Measurements from ENCODE around the gene NAT14. TPM values are rescaled to one million over a fixed set of nuclear protein-coding genes. Genes with fewer than 3 reads are reported as not detected.

NAT14 gene
- total and polyA plus RNA-seq, 2 donors (not counting 3 experiments of a cell fraction or from before 2014, with no cell fraction given), result 39.1 to 44.7 TPM

- no peak overlapping the region for H3K4me2 ChIP-seq (ENCODE audit: insufficient read depth, low read length)
- DNase-seq (ENCODE audit: low read depth, low spot score) (no peak), FAIRE-seq (no peak)
- H3K27me3 ChIP-seq (ENCODE audit: control insufficient read depth in 2 of 2, insufficient read depth in 2 of 2, low read length in 2 of 2), result peaks cover 0 to 1% of the 10 kb centered on the region in 2 experiments
- H2AFZ ChIP-seq (ENCODE audit: low read depth, low read length), result no peak overlapping the region
- intact Hi-C loops (cut with micrococcal nuclease), result loop anchor here (1.0 to 2.0 kb wide), 4 partner anchors 18 to 364 kb away; no protein-coding TSS in a partner anchor
- no peaks in the 10 kb centered on the region for H3K9me3 ChIP-seq (replicated peaks; ENCODE audit: control insufficient read depth, insufficient read depth, low read length)
- H3K4me3 ChIP-seq (replicated peaks in 1 of 3; ENCODE audit: insufficient read depth in 1 of 3, low read depth in 1 of 3, low read length in 3 of 3), result no peak overlapping the region
- no peak overlapping the region for H3K9ac ChIP-seq (replicated peaks; ENCODE audit: extremely low read depth, insufficient read depth, low read length)
- H3K9me1 ChIP-seq (replicated peaks; ENCODE audit: control insufficient read depth, extremely low read depth, insufficient read depth, low read length), result no peaks in the 10 kb centered on the region
- ChIA-PET POLR2A (no interaction called here), CTCF (interaction anchor here (0.6 to 5.4 kb wide), 13 partner anchors 10 to 417 kb away, joined by 3 to 298 read pairs (median 14); partner anchors contain the start of genes NAT14, SSC5D, ZNF628 and ZNF865)
- BruUV-seq (replicated peaks), result no TSS peak
- dilution Hi-C loops (cut with MboI; ENCODE audit: extremely low pct_ligation_motif_present, low sequenced_read_pairs), result no loop called here
- H3K79me2 ChIP-seq (ENCODE audit: control insufficient read depth, insufficient read depth, low read length), result no peaks in the 10 kb centered on the region
- TF ChIP-seq FOS (IDR thresholded peaks at IDR 0.05; ENCODE audit: borderline replicate concordance, insufficient read depth, low read length), result no peak
- no peak for TF ChIP-seq MYC (IDR thresholded peaks at IDR 0.05; ENCODE audit: low read depth, low read length)
- TF ChIP-seq POLR2AphosphoS5 (IDR thresholded peaks at IDR 0.05; ENCODE audit: insufficient read depth, low read depth, low read length), result no peak
- TF ChIP-seq POLR2A (IDR thresholded peaks at IDR 0.05; ENCODE audit: low read depth, low read length), result no peak
- TF ChIP-seq GATA2 (IDR thresholded peaks at IDR 0.05; ENCODE audit: insufficient read depth, insufficient read length, low read depth, low read length), result no peak
- TF ChIP-seq JUN (IDR thresholded peaks at IDR 0.05; ENCODE audit: borderline replicate concordance, insufficient read depth, insufficient read length, low read depth), result no peak
- TF ChIP-seq EZH2 (IDR thresholded peaks at IDR 0.05; ENCODE audit: borderline replicate concordance, low read depth, low read length, severe bottlenecking), result no peak
- TF ChIP-seq MAX (IDR thresholded peaks at IDR 0.05; ENCODE audit: insufficient read depth, insufficient read length), result no peak
- no peaks in the 10 kb centered on the region for H3K36me3 ChIP-seq (ENCODE audit: control insufficient read depth in 2 of 2, extremely low read depth in 1 of 2, insufficient read depth in 2 of 2, low read length in 2 of 2)
- H3K4me1 ChIP-seq (ENCODE audit: control insufficient read depth, extremely low read depth, insufficient read depth, low read length), result no peaks in the 10 kb centered on the region
- no peaks in the 10 kb centered on the region for H4K20me1 ChIP-seq (replicated peaks; ENCODE audit: control insufficient read depth, extremely low read depth, insufficient read depth, low read length)
- no peak overlapping the region for H3K27ac ChIP-seq (ENCODE audit: insufficient read depth, low read depth, low read length)
Observed at GRCh38 chr19:55504981-55505380, 20.0 kb downstream of the NAT14 start.

GRCh38 chr19:55508120-55508519, 23.1 kb downstream of the NAT14 start:
- no peaks in the 10 kb centered on the region for H3K9me1 ChIP-seq (replicated peaks; ENCODE audit: control insufficient read depth, extremely low read depth, insufficient read depth, low read length)
- no peaks in the 10 kb centered on the region for H3K36me3 ChIP-seq (ENCODE audit: control insufficient read depth in 2 of 2, extremely low read depth in 1 of 2, insufficient read depth in 2 of 2, low read length in 2 of 2)
- H3K4me2 ChIP-seq (ENCODE audit: insufficient read depth, low read length), result no peak overlapping the region
- BruUV-seq (replicated peaks), result no TSS peak
- TF ChIP-seq JUN (IDR thresholded peaks at IDR 0.05; ENCODE audit: borderline replicate concordance, insufficient read depth, insufficient read length, low read depth), result no peak
- TF ChIP-seq EZH2 (IDR thresholded peaks at IDR 0.05; ENCODE audit: borderline replicate concordance, low read depth, low read length, severe bottlenecking), result no peak
- TF ChIP-seq MYC (IDR thresholded peaks at IDR 0.05; ENCODE audit: low read depth, low read length), result no peak
- no peak for TF ChIP-seq POLR2AphosphoS5 (IDR thresholded peaks at IDR 0.05; ENCODE audit: insufficient read depth, low read depth, low read length)
- no peak for TF ChIP-seq FOS (IDR thresholded peaks at IDR 0.05; ENCODE audit: borderline replicate concordance, insufficient read depth, low read length)
- TF ChIP-seq MAX (IDR thresholded peaks at IDR 0.05; ENCODE audit: insufficient read depth, insufficient read length), result no peak
- no peak for TF ChIP-seq CTCF (IDR thresholded peaks at IDR 0.05; ENCODE audit: extremely low read depth in 1 of 2, insufficient read depth in 1 of 2, low read depth in 1 of 2, low read length in 2 of 2)
- no peak for TF ChIP-seq GATA2 (IDR thresholded peaks at IDR 0.05; ENCODE audit: insufficient read depth, insufficient read length, low read depth, low read length)
- no peak overlapping the region for H3K27ac ChIP-seq (ENCODE audit: insufficient read depth, low read depth, low read length)
- intact Hi-C loops (cut with micrococcal nuclease), result no loop called here
- DNase-seq (ENCODE audit: low read depth, low spot score) (no peak), FAIRE-seq (no peak)
- H3K9ac ChIP-seq (replicated peaks; ENCODE audit: extremely low read depth, insufficient read depth, low read length), result no peak overlapping the region
- H3K4me3 ChIP-seq (replicated peaks in 1 of 3; ENCODE audit: insufficient read depth in 1 of 3, low read depth in 1 of 3, low read length in 3 of 3), result no peak overlapping the region
- no peaks in the 10 kb centered on the region for H3K9me3 ChIP-seq (replicated peaks; ENCODE audit: control insufficient read depth, insufficient read depth, low read length)
- dilution Hi-C loops (cut with MboI; ENCODE audit: extremely low pct_ligation_motif_present, low sequenced_read_pairs), result no loop called here
- H3K79me2 ChIP-seq (ENCODE audit: control insufficient read depth, insufficient read depth, low read length), result no peaks in the 10 kb centered on the region
- H3K4me1 ChIP-seq (ENCODE audit: control insufficient read depth, extremely low read depth, insufficient read depth, low read length), result no peaks in the 10 kb centered on the region
- H4K20me1 ChIP-seq (replicated peaks; ENCODE audit: control insufficient read depth, extremely low read depth, insufficient read depth, low read length), result no peaks in the 10 kb centered on the region
- H2AFZ ChIP-seq (ENCODE audit: low read depth, low read length), result no peak overlapping the region
- ChIA-PET POLR2A (interaction anchor here (0.6 kb wide), 1 partner anchor 27 kb away, joined by 3 read pairs; no protein-coding TSS in a partner anchor), CTCF (interaction anchor here (0.7 to 7.2 kb wide), 4 partner anchors 19 to 125 kb away, joined by 3 to 55 read pairs (median 5); no protein-coding TSS in a partner anchor)
- H3K27me3 ChIP-seq (ENCODE audit: control insufficient read depth in 2 of 2, insufficient read depth in 2 of 2, low read length in 2 of 2), result peaks cover 0 to 1% of the 10 kb centered on the region in 2 experiments
